ENCODE data around the gene COMP. TPM values are rescaled to one million over a fixed set of nuclear protein-coding genes. Genes with fewer than 3 reads are reported as not detected.

The COMP gene
- polyA plus RNA-seq, 1 donor (not counting 4 experiments of a cell fraction or from before 2014, with no cell fraction given), result not detected

- TF ChIP-seq EZH2 (IDR thresholded peaks at IDR 0.05; ENCODE audit: low read length), result no peak
- TF ChIP-seq, protein P1, sequence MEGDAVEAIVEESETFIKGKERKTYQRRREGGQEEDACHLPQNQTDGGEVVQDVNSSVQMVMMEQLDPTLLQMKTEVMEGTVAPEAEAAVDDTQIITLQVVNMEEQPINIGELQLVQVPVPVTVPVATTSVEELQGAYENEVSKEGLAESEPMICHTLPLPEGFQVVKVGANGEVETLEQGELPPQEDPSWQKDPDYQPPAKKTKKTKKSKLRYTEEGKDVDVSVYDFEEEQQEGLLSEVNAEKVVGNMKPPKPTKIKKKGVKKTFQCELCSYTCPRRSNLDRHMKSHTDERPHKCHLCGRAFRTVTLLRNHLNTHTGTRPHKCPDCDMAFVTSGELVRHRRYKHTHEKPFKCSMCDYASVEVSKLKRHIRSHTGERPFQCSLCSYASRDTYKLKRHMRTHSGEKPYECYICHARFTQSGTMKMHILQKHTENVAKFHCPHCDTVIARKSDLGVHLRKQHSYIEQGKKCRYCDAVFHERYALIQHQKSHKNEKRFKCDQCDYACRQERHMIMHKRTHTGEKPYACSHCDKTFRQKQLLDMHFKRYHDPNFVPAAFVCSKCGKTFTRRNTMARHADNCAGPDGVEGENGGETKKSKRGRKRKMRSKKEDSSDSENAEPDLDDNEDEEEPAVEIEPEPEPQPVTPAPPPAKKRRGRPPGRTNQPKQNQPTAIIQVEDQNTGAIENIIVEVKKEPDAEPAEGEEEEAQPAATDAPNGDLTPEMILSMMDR (optimal IDR thresholded peaks at IDR 0.05 in 1 of 3, IDR thresholded peaks at IDR 0.05 in 1 of 3, conservative IDR thresholded peaks at IDR 0.05 in 1 of 3; ENCODE audit: extremely low read depth in 1 of 3, insufficient read depth in 2 of 3, low read length in 3 of 3), result no peak
- Histone ChIP-seq H3K4me3 (ENCODE audit: control insufficient read depth in 2 of 3, extremely low read depth in 1 of 3, insufficient read depth in 2 of 3, low read depth in 1 of 3, low read length in 3 of 3) (no peak overlapping the region), H3K9me3 (ENCODE audit: control insufficient read depth, low read depth, low read length) (no peaks in the 10 kb centered on the region), H3K27me3 (ENCODE audit: control insufficient read depth, extremely low read depth, insufficient read depth, low read length) (no peaks in the 10 kb centered on the region), H3K36me3 (ENCODE audit: control insufficient read depth in 2 of 2, extremely low read depth in 1 of 2, insufficient read depth in 2 of 2, low read length in 2 of 2) (no peaks in the 10 kb centered on the region), H3K9me1 (ENCODE audit: control insufficient read depth, extremely low read depth, insufficient read depth, low read length) (no peaks in the 10 kb centered on the region), H3K4me1 (ENCODE audit: control insufficient read depth, extremely low read depth, insufficient read depth, low read length) (no peaks in the 10 kb centered on the region), H2AFZ (ENCODE audit: control insufficient read depth, low read length) (no peak overlapping the region), H3K79me2 (ENCODE audit: control insufficient read depth, insufficient read depth, low read length) (no peaks in the 10 kb centered on the region), H3K9ac (ENCODE audit: control insufficient read depth, extremely low read depth, insufficient read depth, low read length) (no peak overlapping the region), H4K20me1 (ENCODE audit: control insufficient read depth, extremely low read depth, insufficient read depth, low read length) (peaks cover 3% of the 10 kb centered on the region), H3K27ac (ENCODE audit: control insufficient read depth, insufficient read depth, low read length) (no peak overlapping the region), H3K4me2 (ENCODE audit: control insufficient read depth, extremely low read depth, insufficient read depth, low read depth, low read length) (no peak overlapping the region)
- DNase-seq (ENCODE audit: low read depth, low spot score) (no peak), FAIRE-seq (no peak)
- dilution Hi-C loops (cut with MboI; ENCODE audit: extremely low pct_ligation_motif_present, low sequenced_read_pairs), result no loop called here
Observed at GRCh38 chr19:18737337-18737953, 53.7 kb downstream of the COMP start.

- no peak for FAIRE-seq
- H3K9me3 ChIP-seq (ENCODE audit: control insufficient read depth, low read depth, low read length), result no peaks in the 10 kb centered on the region
- H3K27ac ChIP-seq (ENCODE audit: control insufficient read depth, insufficient read depth, low read length), result no peak overlapping the region
- dilution Hi-C loops (cut with MboI; ENCODE audit: extremely low pct_ligation_motif_present, low sequenced_read_pairs), result no loop called here
- no peaks in the 10 kb centered on the region for H3K27me3 ChIP-seq (ENCODE audit: control insufficient read depth, extremely low read depth, insufficient read depth, low read length)
- DNase-seq (ENCODE audit: low read depth, low spot score), result no peak
- no peaks in the 10 kb centered on the region for H3K4me1 ChIP-seq (ENCODE audit: control insufficient read depth, extremely low read depth, insufficient read depth, low read length)
- H3K4me3 ChIP-seq (ENCODE audit: control insufficient read depth in 2 of 3, extremely low read depth in 1 of 3, insufficient read depth in 2 of 3, low read depth in 1 of 3, low read length in 3 of 3), result no peak overlapping the region
- TF ChIP-seq, protein P1 (optimal IDR thresholded peaks at IDR 0.05 in 1 of 3, IDR thresholded peaks at IDR 0.05 in 1 of 3, conservative IDR thresholded peaks at IDR 0.05 in 1 of 3; ENCODE audit: extremely low read depth in 1 of 3, insufficient read depth in 2 of 3, low read length in 3 of 3), result no peak
- TF ChIP-seq EZH2 (IDR thresholded peaks at IDR 0.05; ENCODE audit: low read length), result no peak
- H3K9ac ChIP-seq (ENCODE audit: control insufficient read depth, extremely low read depth, insufficient read depth, low read length), result no peak overlapping the region
- no peak overlapping the region for H2AFZ ChIP-seq (ENCODE audit: control insufficient read depth, low read length)
- no peaks in the 10 kb centered on the region for H3K79me2 ChIP-seq (ENCODE audit: control insufficient read depth, insufficient read depth, low read length)
- H4K20me1 ChIP-seq (ENCODE audit: control insufficient read depth, extremely low read depth, insufficient read depth, low read length), result peaks cover 3% of the 10 kb centered on the region
- no peaks in the 10 kb centered on the region for H3K36me3 ChIP-seq (ENCODE audit: control insufficient read depth in 2 of 2, extremely low read depth in 1 of 2, insufficient read depth in 2 of 2, low read length in 2 of 2)
- no peak overlapping the region for H3K4me2 ChIP-seq (ENCODE audit: control insufficient read depth, extremely low read depth, insufficient read depth, low read depth, low read length)
- H3K9me1 ChIP-seq (ENCODE audit: control insufficient read depth, extremely low read depth, insufficient read depth, low read length), result no peaks in the 10 kb centered on the region
Observed at GRCh38 chr19:18736415-18737336, 54.4 kb downstream of the COMP start.
